Endothelial cell of umbilical vein (primary cell): ENCODE results near the gene PARP6. TPM values are rescaled to one million over a fixed set of nuclear protein-coding genes. Genes with fewer than 3 reads are reported as not detected.

ENCODE experiments used
- BruUV-seq: library from RNA; stranded (reverse); fragments of 400-500 nt; replicated peaks from 2 replicates; lab custom pipeline; 2021; lab: Mats Ljungman, UMichigan
- CTCF ChIA-PET: fragments of 300-600, 350-600 bp; sonication (Branson Sonifier 250); formaldehyde crosslinking; loops from one replicate; lab custom pipeline; 2021; ENCODE audit warnings: antibody characterized with exemption, inconsistent platforms; lab: Charles Lee
- POLR2A ChIA-PET: fragments of 300-600, 350-600 bp; sonication (Branson Sonifier 250); formaldehyde crosslinking; loops from one replicate; lab custom pipeline; 2021; ENCODE audit warnings: antibody characterized with exemption, inconsistent platforms; lab: Charles Lee
- DNase-seq: peaks from one replicate; pipeline ENCODE4 v3.0.0-alpha.2; 2011; ENCODE audit warnings: low read depth, low spot score
- FAIRE-seq: peaks from 2 replicates; lab custom pipeline; 2011; peaks lifted over from hg19 to GRCh38; lab: Jason Lieb, UNC
- H2AFZ ChIP-seq: 2 replicates; pipeline ENCODE4 v1.6.0; 2012; ENCODE audit warnings: low read depth, low read length, control low read depth, inconsistent platforms
- H3K27ac ChIP-seq: 2 replicates; pipeline ENCODE4 v1.5.1; 2011; ENCODE audit warnings: low read depth, mild to moderate bottlenecking, control low read depth, low read length, moderate library complexity; ENCODE audit not compliant: insufficient read depth
- H3K27me3 ChIP-seq, 2 experiments: 2 replicates each; pipeline versions ENCODE4 v1.6.0 to v1.6.1; 2011; ENCODE audit warnings: low read length in 2 of 2, mixed read lengths in 1 of 2; ENCODE audit not compliant: control insufficient read depth in 2 of 2, insufficient read depth in 2 of 2
- H3K36me3 ChIP-seq, 2 experiments: 2 replicates in 1 of 2; 3 replicates in 1 of 2; pipeline ENCODE4 v1.5.1; 2011; ENCODE audit warnings: low read length in 2 of 2, mild to moderate bottlenecking in 1 of 2, moderate library complexity in 1 of 2; ENCODE audit not compliant: control insufficient read depth in 2 of 2, insufficient read depth in 2 of 2; ENCODE audit errors: extremely low read depth in 1 of 2
- H3K4me1 ChIP-seq: 3 replicates; pipeline ENCODE4 v1.5.1; 2011; ENCODE audit warnings: mild to moderate bottlenecking, low read length; ENCODE audit not compliant: control insufficient read depth, insufficient read depth; ENCODE audit errors: extremely low read depth
- H3K4me2 ChIP-seq: 2 replicates; pipeline ENCODE4 v1.6.1; 2011; ENCODE audit warnings: low read length, control low read depth, mixed read lengths; ENCODE audit not compliant: insufficient read depth
- H3K4me3 ChIP-seq, 3 experiments: fragments of 200-600 bp in 1 of 3; sonication (generic), shearing (Covaris generic) in 1 of 3; replicated peaks in 1 of 3; 2 replicates each; pipeline ENCODE4 v1.5.1; 2011 to 2016; ENCODE audit warnings: control low read depth in 3 of 3, low read length in 3 of 3, mild to moderate bottlenecking in 2 of 3, inconsistent platforms in 1 of 3, low read depth in 1 of 3, moderate library complexity in 1 of 3; ENCODE audit not compliant: insufficient read depth in 1 of 3
- H3K79me2 ChIP-seq: 2 replicates; pipeline ENCODE4 v1.6.0; 2012; ENCODE audit warnings: low read length, inconsistent platforms; ENCODE audit not compliant: control insufficient read depth, insufficient read depth
- H3K9ac ChIP-seq: replicated peaks from 2 replicates; pipeline ENCODE3; 2011; ENCODE audit warnings: low read length, control low read depth; ENCODE audit not compliant: insufficient read depth; ENCODE audit errors: extremely low read depth
- H3K9me1 ChIP-seq: replicated peaks from 3 replicates; pipeline ENCODE4 v1.6.0; 2011; ENCODE audit warnings: mild to moderate bottlenecking, low read length; ENCODE audit not compliant: control insufficient read depth, insufficient read depth; ENCODE audit errors: extremely low read depth
- H3K9me3 ChIP-seq: replicated peaks from 2 replicates; pipeline ENCODE4 v1.5.1; 2012; ENCODE audit warnings: low read length, inconsistent platforms; ENCODE audit not compliant: control insufficient read depth, insufficient read depth
- H4K20me1 ChIP-seq: replicated peaks from 2 replicates; pipeline ENCODE3; 2011; ENCODE audit warnings: mild to moderate bottlenecking, low read length; ENCODE audit not compliant: control insufficient read depth, insufficient read depth; ENCODE audit errors: extremely low read depth
- CTCF ChIP-seq, 2 donors: IDR thresholded peaks; 1 replicate in 1 of 2; 2 replicates in 1 of 2; pipeline ENCODE4 v1.5.1; 2011; ENCODE audit warnings: low read length in 2 of 2, mild to moderate bottlenecking in 2 of 2, moderate library complexity in 2 of 2, control low read depth in 1 of 2, inconsistent platforms in 1 of 2, low read depth in 1 of 2; ENCODE audit not compliant: insufficient read depth in 1 of 2; ENCODE audit errors: extremely low read depth in 1 of 2
- GATA2 ChIP-seq: IDR thresholded peaks from 2 replicates; pipeline ENCODE4 v1.7.0; 2011; ENCODE audit warnings: low read depth, mild to moderate bottlenecking, moderate library complexity, mixed read lengths, low read length; ENCODE audit not compliant: insufficient read length, insufficient read depth
- POLR2AphosphoS5 ChIP-seq: IDR thresholded peaks from 2 replicates; pipeline ENCODE4 v1.6.1; 2012; ENCODE audit warnings: low read depth, mild to moderate bottlenecking, control low read depth, low read length, moderate library complexity; ENCODE audit not compliant: insufficient read depth
- dilution Hi-C: fragments of 300-500 bp; cut with MboI; formaldehyde crosslinking; loops from one replicate; pipeline ENCODE4 v1.15.0; 2019; ENCODE audit warnings: low sequenced_read_pairs; ENCODE audit not compliant: extremely low pct_ligation_motif_present
- intact Hi-C: fragments of 100-400 bp; cut with micrococcal nuclease; formaldehyde crosslinking; loops from one replicate; pipeline ENCODE4 v1.10.0; 2022
- polyA plus RNA-seq, 4 experiments: library from polyadenylated mRNA; depleted of rRNA in 3 of 4; stranded (reverse) in 3 of 4; unstranded in 1 of 4; fragments of >200 nt; gene quantifications; 2 replicates each; pipeline versions ENCODE4 v1.2.1 to v1.2.3, GENCODE V29; 2011 to 2012; ENCODE audit warnings: missing spikeins in 1 of 4
- total RNA-seq: library from RNA; stranded (reverse); gene quantifications from 2 replicates; pipeline ENCODE4 v1.2.3, GENCODE V29; 2021

The PARP6 gene
- total and polyA plus RNA-seq, 2 donors (not counting 3 experiments of a cell fraction or from before 2014, with no cell fraction given): 41.1 to 53.3 TPM

GRCh38 chr15:72285927-72286516 is 13.7 kb upstream of the PARP6 start:
- dilution Hi-C loops: no loop called here
- no peaks in the 10 kb centered on the region for H3K4me1 ChIP-seq
- H3K9ac ChIP-seq: no peak overlapping the region
- POLR2A ChIA-PET: no interaction called here
- FAIRE-seq: no peak
- H3K27me3 ChIP-seq: peaks cover 1% of the 10 kb centered on the region in 2 experiments
- CTCF ChIA-PET: interaction anchor here (0.9 to 4.1 kb wide), 8 partner anchors 9 to 86 kb away, joined by 3 to 63 read pairs (median 4); no protein-coding TSS in a partner anchor
- H3K4me2 ChIP-seq: no peak overlapping the region
- peak; percentile 40 for DNase-seq
- peak; percentile 65 to 77 for TF ChIP-seq CTCF (IDR thresholded peaks at IDR 0.05; ENCODE audit: extremely low read depth in 1 of 2, insufficient read depth in 1 of 2, low read depth in 1 of 2, low read length in 2 of 2)
- no peak for TF ChIP-seq POLR2AphosphoS5
- no TSS peak for BruUV-seq
- no peak overlapping the region for H3K4me3 ChIP-seq
- no peaks in the 10 kb centered on the region for H3K9me1 ChIP-seq
- H3K79me2 ChIP-seq: no peaks in the 10 kb centered on the region
- no peaks in the 10 kb centered on the region for H4K20me1 ChIP-seq
- no peaks in the 10 kb centered on the region for H3K9me3 ChIP-seq
- no peaks in the 10 kb centered on the region for H3K36me3 ChIP-seq
- no peak overlapping the region for H2AFZ ChIP-seq
- intact Hi-C loops: loop anchor here (1.0 kb wide), 2 partner anchors 55 to 87 kb away; partner anchors contain the start of gene PKM
- H3K27ac ChIP-seq: no peak overlapping the region

GRCh38 chr15:72285402-72285801 is 13.0 kb upstream of the PARP6 start:
- H2AFZ ChIP-seq: no peak overlapping the region
- no peak overlapping the region for H3K27ac ChIP-seq
- no peak overlapping the region for H3K9ac ChIP-seq
- H3K79me2 ChIP-seq: no peaks in the 10 kb centered on the region
- no peak for FAIRE-seq
- no peaks in the 10 kb centered on the region for H3K27me3 ChIP-seq
- BruUV-seq: no TSS peak
- no peaks in the 10 kb centered on the region for H3K4me1 ChIP-seq
- no peak for DNase-seq
- intact Hi-C loops: no loop called here
- CTCF ChIA-PET: interaction anchor here (0.8 to 4.1 kb wide), 6 partner anchors 9 to 85 kb away, joined by 3 to 63 read pairs (median 4); no protein-coding TSS in a partner anchor
- no peaks in the 10 kb centered on the region for H3K9me1 ChIP-seq
- no peak overlapping the region for H3K4me2 ChIP-seq
- no peaks in the 10 kb centered on the region for H3K36me3 ChIP-seq
- no peaks in the 10 kb centered on the region for H4K20me1 ChIP-seq
- no peak for TF ChIP-seq GATA2
- no peaks in the 10 kb centered on the region for H3K9me3 ChIP-seq
- POLR2A ChIA-PET: no interaction called here
- dilution Hi-C loops: no loop called here
- no peak overlapping the region for H3K4me3 ChIP-seq
